Mesenchymal stem cell (in vitro differentiated cells and primary cell): ENCODE measurements around the gene SLAMF7.

Source experiments
- DNase-seq: peaks from one replicate; pipeline ENCODE4 v3.0.0-alpha.2; 2013
- H2AFZ ChIP-seq: one replicate; pipeline ENCODE4 v1.6.1; 2013; ENCODE audit warnings: low read depth, mild to moderate bottlenecking, control low read depth, inconsistent platforms, low read length, moderate library complexity
- H2AK5ac ChIP-seq: 2 replicates; pipeline ENCODE4 v1.6.1; 2013; ENCODE audit warnings: low read length, moderate library complexity, mild to moderate bottlenecking, inconsistent platforms; ENCODE audit not compliant: severe bottlenecking
- H2BK120ac ChIP-seq: one replicate; pipeline ENCODE4 v1.6.1; 2013; ENCODE audit warnings: low read depth, mild to moderate bottlenecking, inconsistent platforms, low read length, moderate library complexity
- H2BK12ac ChIP-seq, 2 experiments: one replicate each; pipeline ENCODE4 v1.6.1; 2013; ENCODE audit warnings: inconsistent platforms in 2 of 2, low read length in 2 of 2, mild to moderate bottlenecking in 2 of 2, moderate library complexity in 2 of 2, control low read depth in 1 of 2
- H2BK15ac ChIP-seq: one replicate; pipeline ENCODE4 v1.6.1; 2013; ENCODE audit warnings: mild to moderate bottlenecking, low read depth, inconsistent platforms; ENCODE audit not compliant: poor library complexity, severe bottlenecking
- H2BK5ac ChIP-seq: 2 replicates; pipeline ENCODE4 v1.6.1; 2013; ENCODE audit warnings: low read depth, mild to moderate bottlenecking, low read length, control low read depth, inconsistent platforms; ENCODE audit not compliant: poor library complexity, severe bottlenecking
- H3K14ac ChIP-seq, 2 experiments: one replicate each; pipeline ENCODE4 v1.6.1; 2013; ENCODE audit warnings: inconsistent platforms in 2 of 2, low read length in 2 of 2, control low read depth in 1 of 2, mild to moderate bottlenecking in 1 of 2, moderate library complexity in 1 of 2
- H3K18ac ChIP-seq, 2 experiments: one replicate each; pipeline ENCODE4 v1.6.1; 2013; ENCODE audit warnings: inconsistent platforms in 2 of 2, low read length in 2 of 2, control low read depth in 1 of 2, low read depth in 1 of 2, mild to moderate bottlenecking in 1 of 2
- H3K23ac ChIP-seq, 2 experiments: one replicate each; pipeline ENCODE4 v1.6.1; 2013; ENCODE audit warnings: inconsistent platforms in 2 of 2, low read length in 2 of 2, mild to moderate bottlenecking in 2 of 2, moderate library complexity in 2 of 2, control low read depth in 1 of 2
- H3K27ac ChIP-seq: 2 replicates; pipeline ENCODE4 v1.5.1; 2013; ENCODE audit warnings: mild to moderate bottlenecking, moderate library complexity, low read length, control low read depth, inconsistent platforms; ENCODE audit not compliant: poor library complexity, severe bottlenecking
- H3K27me3 ChIP-seq, 2 experiments: 2 replicates each; pipeline versions ENCODE4 v1.6.1 to v1.7.0; 2013; ENCODE audit warnings: low read length in 2 of 2, mild to moderate bottlenecking in 2 of 2, moderate library complexity in 2 of 2, control low read depth in 1 of 2, inconsistent platforms in 1 of 2; ENCODE audit not compliant: control insufficient read depth in 1 of 2, insufficient read depth in 1 of 2
- H3K36me3 ChIP-seq, 2 experiments: 2 replicates each; pipeline versions ENCODE4 v1.6.1 to v1.7.0; 2013; ENCODE audit warnings: low read length in 2 of 2, control low read depth in 1 of 2, inconsistent platforms in 1 of 2, low read depth in 1 of 2, mild to moderate bottlenecking in 1 of 2; ENCODE audit not compliant: insufficient read depth in 2 of 2, control insufficient read depth in 1 of 2
- H3K4ac ChIP-seq, 2 experiments: one replicate each; pipeline ENCODE4 v1.6.1; 2013; ENCODE audit warnings: inconsistent platforms in 2 of 2, low read length in 2 of 2, mild to moderate bottlenecking in 2 of 2, moderate library complexity in 2 of 2, control low read depth in 1 of 2, low read depth in 1 of 2
- H3K4me1 ChIP-seq: 2 replicates; pipeline ENCODE4 v1.6.1; 2013; ENCODE audit warnings: low read depth, low read length, control low read depth; ENCODE audit not compliant: control insufficient read depth, insufficient read depth
- H3K4me2 ChIP-seq: 2 replicates; pipeline ENCODE4 v1.6.1; 2013; ENCODE audit warnings: low read length, mild to moderate bottlenecking, inconsistent platforms; ENCODE audit not compliant: poor library complexity, severe bottlenecking
- H3K4me3 ChIP-seq, 2 experiments: 2 replicates each; pipeline versions ENCODE4 v1.5.1 to v1.7.0; 2013; ENCODE audit warnings: low read length in 2 of 2, mild to moderate bottlenecking in 2 of 2, control low read depth in 1 of 2, low read depth in 1 of 2; ENCODE audit not compliant: insufficient read depth in 1 of 2
- H3K79me1 ChIP-seq: replicated peaks from 2 replicates; pipeline ENCODE4 v1.6.1; 2013; ENCODE audit warnings: mild to moderate bottlenecking, control low read depth, low read length, inconsistent platforms; ENCODE audit not compliant: poor library complexity, severe bottlenecking
- H3K9ac ChIP-seq: 2 replicates; pipeline ENCODE4 v1.7.0; 2013; ENCODE audit warnings: mild to moderate bottlenecking, low read length, moderate library complexity
- H3K9me3 ChIP-seq: 2 replicates; pipeline ENCODE4 v1.7.0; 2013; ENCODE audit warnings: mild to moderate bottlenecking, low read length; ENCODE audit not compliant: control insufficient read depth
- H4K8ac ChIP-seq: one replicate; pipeline ENCODE4 v1.6.1; 2013; ENCODE audit warnings: inconsistent platforms, mild to moderate bottlenecking, low read length, moderate library complexity
- H4K91ac ChIP-seq: one replicate; pipeline ENCODE4 v1.6.1; 2013; ENCODE audit warnings: mild to moderate bottlenecking, low read length, inconsistent platforms
- WGBS: methylation state at CpG from one replicate; pipeline ENCODE4 v1.1.7; 2013; ENCODE audit warnings: mixed read lengths; 5-methylcytosine and 5-hydroxymethylcytosine counted together

Gene SLAMF7

GRCh38 chr1:160745551-160745950 is 6.5 kb downstream of the SLAMF7 start:
- H3K9me3 ChIP-seq, result no peaks in the 10 kb centered on the region
- no peak overlapping the region for H3K18ac ChIP-seq
- H3K23ac ChIP-seq, result no peak overlapping the region
- H3K4ac ChIP-seq, result no peak overlapping the region
- no peak for DNase-seq
- no peak overlapping the region for H3K9ac ChIP-seq
- H4K91ac ChIP-seq, result no peak overlapping the region
- H2AFZ ChIP-seq, result no peak overlapping the region
- no CpG with 5 or more reads among the region's 1 CpG for WGBS
- peaks cover 3 to 13% of the 10 kb centered on the region in 2 experiments for H3K27me3 ChIP-seq
- no peak overlapping the region for H3K4me3 ChIP-seq
- no peak overlapping the region for H2BK5ac ChIP-seq
- H2BK15ac ChIP-seq, result no peak overlapping the region
- H2BK12ac ChIP-seq, result no peak overlapping the region
- no peaks in the 10 kb centered on the region for H3K4me1 ChIP-seq
- no peak overlapping the region for H2AK5ac ChIP-seq
- H3K4me2 ChIP-seq, result no peak overlapping the region
- no peaks in the 10 kb centered on the region for H3K79me1 ChIP-seq
- H3K27ac ChIP-seq, result no peak overlapping the region
- no peaks in the 10 kb centered on the region for H3K36me3 ChIP-seq
- H4K8ac ChIP-seq, result no peak overlapping the region
- H3K14ac ChIP-seq, result no peak overlapping the region
- H2BK120ac ChIP-seq, result no peak overlapping the region

DNA sequence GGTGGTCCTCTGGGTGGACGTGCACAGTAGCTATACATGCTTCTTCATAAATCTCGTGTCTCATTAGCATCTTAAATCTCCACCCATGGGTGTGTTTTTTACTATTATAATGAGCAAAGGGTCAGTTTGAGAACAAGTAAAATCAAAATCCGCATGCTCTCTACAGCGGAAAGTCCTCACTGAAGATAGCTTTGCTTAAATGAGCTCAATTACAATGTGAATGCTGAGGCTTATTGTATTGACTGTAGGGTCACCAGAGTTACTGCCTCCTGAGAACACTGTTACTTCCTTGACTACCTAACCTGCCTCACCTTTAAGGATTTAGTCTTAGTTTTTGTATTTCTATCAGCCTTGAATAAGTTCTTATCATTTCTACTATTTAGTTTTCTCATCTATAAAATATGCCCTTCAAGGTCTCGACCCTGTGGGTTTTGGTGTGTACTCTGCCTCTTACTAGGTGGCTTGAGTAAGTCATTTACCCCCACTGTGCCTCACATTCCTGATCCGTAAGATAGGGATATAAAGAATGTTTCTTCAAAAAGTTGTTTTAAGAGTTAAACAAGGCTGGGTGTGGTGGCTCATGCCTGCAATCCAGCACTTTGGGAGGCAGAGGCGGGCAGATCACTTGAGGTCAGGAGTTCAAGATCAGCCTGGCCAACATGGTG is 7.9 kb downstream of the SLAMF7 start:
- H2BK15ac ChIP-seq, result no peak overlapping the region
- no peak overlapping the region for H3K27ac ChIP-seq
- H3K27me3 ChIP-seq, result peaks cover 3 to 12% of the 10 kb centered on the region in 2 experiments
- H3K4ac ChIP-seq, result no peak overlapping the region
- H2BK120ac ChIP-seq, result no peak overlapping the region
- no peaks in the 10 kb centered on the region for H3K79me1 ChIP-seq
- H3K36me3 ChIP-seq, result no peaks in the 10 kb centered on the region
- no peak overlapping the region for H2AK5ac ChIP-seq
- no peak overlapping the region for H2BK5ac ChIP-seq
- no peak overlapping the region for H3K4me2 ChIP-seq
- H3K23ac ChIP-seq, result no peak overlapping the region
- WGBS, result 80% methylated on average over 3 of the region's 7 CpGs
- no peaks in the 10 kb centered on the region for H3K4me1 ChIP-seq
- DNase-seq, result no peak
- H3K18ac ChIP-seq, result no peak overlapping the region
- no peaks in the 10 kb centered on the region for H3K9me3 ChIP-seq
- no peak overlapping the region for H4K8ac ChIP-seq
- H3K9ac ChIP-seq, result no peak overlapping the region
- H3K14ac ChIP-seq, result no peak overlapping the region
- no peak overlapping the region for H4K91ac ChIP-seq
- no peak overlapping the region for H2AFZ ChIP-seq
- H2BK12ac ChIP-seq, result no peak overlapping the region
- H3K4me3 ChIP-seq, result no peak overlapping the region

DNA sequence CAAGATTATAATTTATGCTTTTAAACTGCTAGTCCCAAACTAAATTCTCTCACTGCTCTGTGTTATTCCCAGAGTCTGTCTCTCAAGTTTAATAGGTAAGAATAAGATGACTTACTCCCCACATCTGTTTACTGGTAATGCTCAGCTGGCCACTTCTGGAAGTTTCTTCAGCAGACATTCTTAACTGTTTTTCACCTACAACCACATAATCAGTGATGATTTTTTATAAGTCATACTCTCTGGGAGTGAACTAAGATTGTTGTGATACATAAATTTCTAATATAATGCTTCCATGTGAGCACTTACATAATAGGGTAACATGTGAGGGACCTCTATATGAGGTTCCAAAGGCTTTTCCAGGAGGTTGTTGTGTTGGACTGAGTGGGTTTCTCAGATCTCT is 8.7 kb downstream of the SLAMF7 start:
- H3K79me1 ChIP-seq, result no peaks in the 10 kb centered on the region
- H3K4me2 ChIP-seq, result no peak overlapping the region
- no peak overlapping the region for H2BK15ac ChIP-seq
- H3K9ac ChIP-seq, result no peak overlapping the region
- DNase-seq, result no peak
- no peak overlapping the region for H3K14ac ChIP-seq
- H2AFZ ChIP-seq, result no peak overlapping the region
- H3K4ac ChIP-seq, result no peak overlapping the region
- H3K27ac ChIP-seq, result no peak overlapping the region
- no peak overlapping the region for H4K91ac ChIP-seq
- H2AK5ac ChIP-seq, result no peak overlapping the region
- no peaks in the 10 kb centered on the region for H3K4me1 ChIP-seq
- H3K9me3 ChIP-seq, result no peaks in the 10 kb centered on the region
- H3K23ac ChIP-seq, result no peak overlapping the region
- H2BK5ac ChIP-seq, result no peak overlapping the region
- no peaks in the 10 kb centered on the region for H3K36me3 ChIP-seq
- no peak overlapping the region for H2BK12ac ChIP-seq
- H4K8ac ChIP-seq, result no peak overlapping the region
- H3K27me3 ChIP-seq, result peaks cover 3 to 8% of the 10 kb centered on the region in 2 experiments
- H3K18ac ChIP-seq, result no peak overlapping the region
- no peak overlapping the region for H2BK120ac ChIP-seq
- no peak overlapping the region for H3K4me3 ChIP-seq

DNA sequence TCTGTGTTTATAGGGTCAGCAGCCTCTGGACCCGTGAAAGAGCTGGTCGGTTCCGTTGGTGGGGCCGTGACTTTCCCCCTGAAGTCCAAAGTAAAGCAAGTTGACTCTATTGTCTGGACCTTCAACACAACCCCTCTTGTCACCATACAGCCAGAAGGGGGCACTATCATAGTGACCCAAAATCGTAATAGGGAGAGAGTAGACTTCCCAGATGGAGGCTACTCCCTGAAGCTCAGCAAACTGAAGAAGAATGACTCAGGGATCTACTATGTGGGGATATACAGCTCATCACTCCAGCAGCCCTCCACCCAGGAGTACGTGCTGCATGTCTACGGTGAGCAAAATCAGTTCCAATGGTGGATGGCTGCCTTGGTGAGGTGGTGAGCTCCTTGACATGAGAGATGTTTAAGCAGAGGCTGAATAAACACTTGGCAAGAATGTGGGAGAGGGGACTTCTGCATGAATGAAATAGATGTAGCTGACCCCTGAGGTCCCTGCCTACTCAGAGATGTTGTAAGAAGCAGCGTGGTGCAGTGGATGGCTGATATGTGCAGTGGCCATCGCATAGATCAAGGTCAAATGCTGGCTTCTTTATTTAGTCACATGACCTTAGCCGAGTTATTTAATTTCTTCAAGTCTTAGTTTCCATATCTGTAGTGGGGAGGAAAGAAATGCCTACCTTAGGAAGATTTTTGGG is 9.3 kb downstream of the SLAMF7 start:
- DNase-seq, result no peak
- Histone ChIP-seq H2AFZ (no peak overlapping the region), H3K4me2 (no peak overlapping the region), H2BK5ac (no peak overlapping the region), H2AK5ac (no peak overlapping the region), H3K4ac (no peak overlapping the region), H3K9ac (no peak overlapping the region), H2BK15ac (no peak overlapping the region), H3K4me1 (no peaks in the 10 kb centered on the region), H3K4me3 (no peak overlapping the region), H4K91ac (no peak overlapping the region), H3K23ac (no peak overlapping the region), H2BK12ac (no peak overlapping the region), H3K9me3 (no peaks in the 10 kb centered on the region), H3K14ac (no peak overlapping the region), H3K18ac (no peak overlapping the region), H3K79me1 (no peaks in the 10 kb centered on the region), H3K27ac (no peak overlapping the region), H4K8ac (no peak overlapping the region), H3K36me3 (no peaks in the 10 kb centered on the region), H3K27me3 (peaks cover 3 to 6% of the 10 kb centered on the region in 2 experiments), H2BK120ac (no peak overlapping the region)
- 81% methylated on average over 8 of the region's 10 CpGs for WGBS
